ENCODE measurements around the gene NECTIN2.

The NECTIN2 gene

GRCh38 chr19:44818466-44819031 lies 27.5 kb upstream of the NECTIN2 start:
- no peak overlapping the region for H3K4me3 ChIP-seq (ENCODE audit: low read length)
- no peak for DNase-seq (ENCODE audit: low read depth)
- no peak for TF ChIP-seq CTCF (IDR thresholded peaks at IDR 0.05; ENCODE audit: insufficient read depth, low read depth, low read length, missing control alignments)

- DNase-seq (ENCODE audit: low read depth), result no peak
- no peak overlapping the region for H3K4me3 ChIP-seq (ENCODE audit: low read length)
- no peak for TF ChIP-seq CTCF (IDR thresholded peaks at IDR 0.05; ENCODE audit: insufficient read depth, low read depth, low read length, missing control alignments)
Measured at GRCh38 chr19:44819246-44819832, 26.8 kb upstream of the NECTIN2 start.

GRCh38 chr19:44820648-44821609 lies 25.2 kb upstream of the NECTIN2 start:
- TF ChIP-seq CTCF (IDR thresholded peaks at IDR 0.05; ENCODE audit: insufficient read depth, low read depth, low read length, missing control alignments), result no peak
- no peak overlapping the region for H3K4me3 ChIP-seq (ENCODE audit: low read length)
- DNase-seq (ENCODE audit: low read depth), result no peak

GRCh38 chr19:44822177-44822576 lies 23.9 kb upstream of the NECTIN2 start:
- no peak for TF ChIP-seq CTCF (IDR thresholded peaks at IDR 0.05; ENCODE audit: insufficient read depth, low read depth, low read length, missing control alignments)
- H3K4me3 ChIP-seq (ENCODE audit: low read length), result no peak overlapping the region
- no peak for DNase-seq (ENCODE audit: low read depth)

- H3K4me3 ChIP-seq (ENCODE audit: low read length), result no peak overlapping the region
- TF ChIP-seq CTCF (IDR thresholded peaks at IDR 0.05; ENCODE audit: insufficient read depth, low read depth, low read length, missing control alignments), result no peak
- DNase-seq (ENCODE audit: low read depth), result no peak
Measured at GRCh38 chr19:44822670-44823372, 23.3 kb upstream of the NECTIN2 start.

- no peak for TF ChIP-seq CTCF (IDR thresholded peaks at IDR 0.05; ENCODE audit: insufficient read depth, low read depth, low read length, missing control alignments)
- DNase-seq (ENCODE audit: low read depth), result no peak
- H3K4me3 ChIP-seq (ENCODE audit: low read length), result no peak overlapping the region
Measured at GRCh38 chr19:44823373-44823698, 22.8 kb upstream of the NECTIN2 start.
